Caco-2 (cell line): ENCODE data around the gene TANK. TPM values are rescaled to one million over a fixed set of nuclear protein-coding genes. Genes with fewer than 3 reads are reported as not detected.

Experiments used
- BruUV-seq: library from RNA; stranded (reverse); fragments of 400-500 nt; replicated peaks from 2 replicates; lab custom pipeline; 2021; lab: Mats Ljungman, UMichigan
- CTCF ChIA-PET: fragments of 300-600 bp; sonication (Branson Sonifier 250); formaldehyde crosslinking; loops from one replicate; lab custom pipeline; 2022; ENCODE audit warnings: antibody characterized with exemption; lab: Charles Lee
- POLR2A ChIA-PET: fragments of 300-600 bp; sonication (Branson Sonifier 250); formaldehyde crosslinking; loops from one replicate; lab custom pipeline; 2022; ENCODE audit warnings: antibody characterized with exemption; lab: Charles Lee
- DNase-seq, 2 experiments: peaks; one replicate each; pipeline versions ENCODE4 v3.0.0 to v3.0.0-alpha.2; 2020 to 2022
- H3K27me3 ChIP-seq: replicated peaks from 2 replicates; pipeline ENCODE4 v1.6.0; 2011; ENCODE audit warnings: low read length; ENCODE audit not compliant: control insufficient read depth, insufficient read depth
- H3K36me3 ChIP-seq: 2 replicates; pipeline ENCODE4 v1.5.1; 2011; ENCODE audit warnings: low read length; ENCODE audit not compliant: control insufficient read depth, insufficient read depth
- H3K4me1 ChIP-seq: fragments of 250-450 bp; sonication (Bioruptor Pico); 2 replicates; pipeline ENCODE4 v1.5.1; 2020; ENCODE audit warnings: mild to moderate bottlenecking
- H3K4me3 ChIP-seq: 2 replicates; pipeline ENCODE4 v1.5.1; 2011; ENCODE audit warnings: low read depth, mild to moderate bottlenecking, control low read depth, low read length
- H3K9me3 ChIP-seq: fragments of 250-450 bp; sonication (Bioruptor Pico); 2 replicates; pipeline ENCODE4 v1.5.1; 2020; ENCODE audit warnings: mild to moderate bottlenecking, moderate library complexity
- H3K27ac Mint-ChIP-seq: one replicate; pipeline ENCODE4 v1.8.0; 2022; ENCODE audit warnings: mixed read lengths; ENCODE audit not compliant: unreplicated experiment
- H3K27me3 Mint-ChIP-seq: one replicate; pipeline ENCODE4 v1.8.0; 2022; ENCODE audit warnings: mixed read lengths; ENCODE audit not compliant: insufficient read depth, unreplicated experiment
- H3K36me3 Mint-ChIP-seq: one replicate; pipeline ENCODE4 v1.8.0; 2022; ENCODE audit warnings: mild to moderate bottlenecking, mixed read lengths; ENCODE audit not compliant: insufficient read depth, unreplicated experiment
- H3K4me1 Mint-ChIP-seq: one replicate; pipeline ENCODE4 v1.8.0; 2022; ENCODE audit warnings: low read depth, mixed read lengths; ENCODE audit not compliant: unreplicated experiment
- H3K4me3 Mint-ChIP-seq: one replicate; pipeline ENCODE4 v1.8.0; 2022; ENCODE audit warnings: mild to moderate bottlenecking, moderate library complexity, mixed read lengths; ENCODE audit not compliant: unreplicated experiment
- H3K9me3 Mint-ChIP-seq: one replicate; pipeline ENCODE4 v1.8.0; 2022; ENCODE audit warnings: mixed read lengths; ENCODE audit not compliant: unreplicated experiment
- intact Hi-C: fragments of 100-400 bp; cut with micrococcal nuclease; formaldehyde crosslinking; loops from one replicate; pipeline ENCODE4 v1.10.0; 2022; ENCODE audit not compliant: unreplicated experiment
- total RNA-seq: library from RNA; stranded (reverse); gene quantifications from 2 replicates; pipeline ENCODE4 v1.2.3, GENCODE V29; 2022
- TF ChIP-seq, protein P1 (sequence below), 2 experiments: fragments of 200-600 bp in 1 of 2; IDR thresholded peaks; 1 replicate in 1 of 2; 2 replicates in 1 of 2; pipeline versions ENCODE4 v1.5.1 to v1.8.0; 2011 to 2022; ENCODE audit warnings: antibody characterized with exemption in 1 of 2, control low read depth in 1 of 2, inconsistent platforms in 1 of 2, low read depth in 1 of 2, low read length in 1 of 2, mild to moderate bottlenecking in 1 of 2, moderate library complexity in 1 of 2; ENCODE audit not compliant: insufficient read depth in 1 of 2, severe bottlenecking in 1 of 2, unreplicated experiment in 1 of 2

TANK gene
- total RNA-seq, 1 experiment from 2014 or later, result 56.0 TPM

DNA sequence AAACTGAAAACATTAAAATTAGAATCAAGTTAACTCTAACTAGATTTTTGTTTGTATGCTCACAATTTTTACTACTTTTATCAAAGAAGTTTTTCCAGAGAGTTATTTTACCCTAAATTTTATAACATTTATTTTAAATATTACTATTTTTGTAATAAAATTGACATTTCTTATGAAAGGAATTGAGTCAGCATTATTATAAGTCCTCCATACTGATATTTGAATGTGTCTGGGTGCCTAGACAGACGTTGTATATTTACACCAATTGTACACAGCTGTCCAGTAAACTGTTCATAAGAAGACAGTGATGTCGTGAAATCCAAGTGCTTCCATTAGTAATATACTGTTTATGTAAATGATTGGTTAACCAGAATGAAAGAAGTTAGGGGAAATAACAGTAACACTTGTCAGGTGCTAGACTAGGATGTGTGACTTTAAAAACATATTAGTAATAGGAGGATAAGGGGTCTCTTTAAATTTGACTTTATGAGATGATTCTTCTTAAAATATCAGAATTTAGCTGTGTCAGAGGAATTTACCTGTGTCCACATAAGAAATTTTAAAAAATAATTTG lies 73.7 kb downstream of the TANK start:
- no peaks in the 10 kb centered on the region for H3K36me3 ChIP-seq
- H3K4me1 Mint-ChIP-seq, result no peaks in the 10 kb centered on the region
- peaks cover 25% of the 10 kb centered on the region for H3K36me3 Mint-ChIP-seq
- TF ChIP-seq, protein P1, sequence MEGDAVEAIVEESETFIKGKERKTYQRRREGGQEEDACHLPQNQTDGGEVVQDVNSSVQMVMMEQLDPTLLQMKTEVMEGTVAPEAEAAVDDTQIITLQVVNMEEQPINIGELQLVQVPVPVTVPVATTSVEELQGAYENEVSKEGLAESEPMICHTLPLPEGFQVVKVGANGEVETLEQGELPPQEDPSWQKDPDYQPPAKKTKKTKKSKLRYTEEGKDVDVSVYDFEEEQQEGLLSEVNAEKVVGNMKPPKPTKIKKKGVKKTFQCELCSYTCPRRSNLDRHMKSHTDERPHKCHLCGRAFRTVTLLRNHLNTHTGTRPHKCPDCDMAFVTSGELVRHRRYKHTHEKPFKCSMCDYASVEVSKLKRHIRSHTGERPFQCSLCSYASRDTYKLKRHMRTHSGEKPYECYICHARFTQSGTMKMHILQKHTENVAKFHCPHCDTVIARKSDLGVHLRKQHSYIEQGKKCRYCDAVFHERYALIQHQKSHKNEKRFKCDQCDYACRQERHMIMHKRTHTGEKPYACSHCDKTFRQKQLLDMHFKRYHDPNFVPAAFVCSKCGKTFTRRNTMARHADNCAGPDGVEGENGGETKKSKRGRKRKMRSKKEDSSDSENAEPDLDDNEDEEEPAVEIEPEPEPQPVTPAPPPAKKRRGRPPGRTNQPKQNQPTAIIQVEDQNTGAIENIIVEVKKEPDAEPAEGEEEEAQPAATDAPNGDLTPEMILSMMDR (IDR thresholded peaks at IDR 0.05; ENCODE audit: insufficient read depth in 1 of 2, low read depth in 1 of 2, low read length in 1 of 2, severe bottlenecking in 1 of 2, unreplicated experiment in 1 of 2), result no peak
- no TSS peak for BruUV-seq
- DNase-seq, result no peak
- no peak overlapping the region for H3K4me3 Mint-ChIP-seq
- H3K27me3 Mint-ChIP-seq, result no peaks in the 10 kb centered on the region
- no peaks in the 10 kb centered on the region for H3K9me3 ChIP-seq
- no peak overlapping the region for H3K27ac Mint-ChIP-seq
- CTCF ChIA-PET, result no interaction called here
- H3K9me3 Mint-ChIP-seq, result no peaks in the 10 kb centered on the region
- no peak overlapping the region for H3K4me3 ChIP-seq
- intact Hi-C loops, result no loop called here
- H3K4me1 ChIP-seq, result no peaks in the 10 kb centered on the region
- no peaks in the 10 kb centered on the region for H3K27me3 ChIP-seq
- POLR2A ChIA-PET, result no interaction called here

- no TSS peak for BruUV-seq
- Mint-ChIP-seq H3K36me3 (peaks cover 25% of the 10 kb centered on the region), H3K4me1 (no peaks in the 10 kb centered on the region), H3K27ac (no peak overlapping the region), H3K9me3 (no peaks in the 10 kb centered on the region), H3K27me3 (no peaks in the 10 kb centered on the region), H3K4me3 (no peak overlapping the region)
- Histone ChIP-seq H3K9me3 (no peaks in the 10 kb centered on the region), H3K27me3 (no peaks in the 10 kb centered on the region), H3K36me3 (no peaks in the 10 kb centered on the region), H3K4me1 (no peaks in the 10 kb centered on the region), H3K4me3 (no peak overlapping the region)
- no peak for DNase-seq
- CTCF ChIA-PET, result no interaction called here
- TF ChIP-seq, protein P1 (IDR thresholded peaks at IDR 0.05; ENCODE audit: insufficient read depth in 1 of 2, low read depth in 1 of 2, low read length in 1 of 2, severe bottlenecking in 1 of 2, unreplicated experiment in 1 of 2), result no peak
- intact Hi-C loops, result loop anchor here (5.0 kb wide), 1 partner anchor 38 kb away; no protein-coding TSS in a partner anchor
- POLR2A ChIA-PET, result no interaction called here
Observed at GRCh38 chr2:161234627-161235026, 74.4 kb downstream of the TANK start.

GRCh38 chr2:161237392-161238264 lies 77.4 kb downstream of the TANK start:
- POLR2A ChIA-PET, result no interaction called here
- peak in 1 of 2 experiments; percentile 49 for DNase-seq

More at GRCh38 chr2:161237392-161238264, 77.4 kb downstream of the TANK start:
- intact Hi-C loops, result loop anchor here (2.0 to 5.0 kb wide), 2 partner anchors 15 to 35 kb away; no protein-coding TSS in a partner anchor
- H3K27ac Mint-ChIP-seq, result peak overlapping the region; percentile 59
- peak overlapping the region; percentile 88 for H3K4me3 Mint-ChIP-seq
- TF ChIP-seq, protein P1 (IDR thresholded peaks at IDR 0.05; ENCODE audit: insufficient read depth in 1 of 2, low read depth in 1 of 2, low read length in 1 of 2, severe bottlenecking in 1 of 2, unreplicated experiment in 1 of 2), result no peak
- no TSS peak for BruUV-seq
- no peaks in the 10 kb centered on the region for H3K4me1 Mint-ChIP-seq
- no peaks in the 10 kb centered on the region for H3K27me3 Mint-ChIP-seq
- Histone ChIP-seq H3K27me3 (no peaks in the 10 kb centered on the region), H3K36me3 (no peaks in the 10 kb centered on the region), H3K9me3 (no peaks in the 10 kb centered on the region), H3K4me1 (no peaks in the 10 kb centered on the region), H3K4me3 (peak overlapping the region; percentile 60)
- peaks cover 20% of the 10 kb centered on the region for H3K36me3 Mint-ChIP-seq
- no peaks in the 10 kb centered on the region for H3K9me3 Mint-ChIP-seq
- CTCF ChIA-PET, result interaction anchor here (0.8 kb wide), 1 partner anchor 178 kb away, joined by 3 read pairs; no protein-coding TSS in a partner anchor
